CD4-positive, alpha-beta T cell treated with Interferon gamma for 1 hour (primary cell): Measurements from ENCODE around the gene RTL9.
"Not testable (repeated sequence)": the region's sequence is repeated elsewhere in the genome, so short reads cannot be mapped to it uniquely, and the experiment has no call there.

Source experiments
- DNase-seq: peaks from one replicate; pipeline ENCODE4 v3.0.0-alpha.2; 2020

The RTL9 gene

DNA sequence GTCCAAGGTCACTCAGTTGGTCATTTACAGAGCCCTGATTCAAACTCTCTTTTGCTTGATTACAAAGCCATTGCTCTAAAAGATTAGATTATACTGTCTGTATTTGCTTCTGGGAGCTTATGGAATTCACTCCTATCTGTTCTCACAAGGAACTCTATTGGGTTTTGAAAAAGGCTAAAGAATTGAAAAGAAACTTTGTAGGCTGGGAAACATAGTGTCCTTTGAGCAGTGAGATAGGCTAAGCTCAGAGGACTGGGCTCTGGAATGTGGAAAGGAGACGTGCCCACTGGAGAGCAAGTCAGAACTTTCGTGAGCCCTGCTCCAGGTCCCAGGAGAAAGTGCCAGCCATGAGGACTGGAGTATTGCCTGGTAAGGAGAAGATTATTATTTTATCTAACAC, at the start of gene RTL9:
TSS of gene RTL9 (plus strand) at position 301 of the 400 bp plus-strand sequence. CDS start 91,770 bp downstream, outside the sequence.
- DNase-seq, result no peak

DNA sequence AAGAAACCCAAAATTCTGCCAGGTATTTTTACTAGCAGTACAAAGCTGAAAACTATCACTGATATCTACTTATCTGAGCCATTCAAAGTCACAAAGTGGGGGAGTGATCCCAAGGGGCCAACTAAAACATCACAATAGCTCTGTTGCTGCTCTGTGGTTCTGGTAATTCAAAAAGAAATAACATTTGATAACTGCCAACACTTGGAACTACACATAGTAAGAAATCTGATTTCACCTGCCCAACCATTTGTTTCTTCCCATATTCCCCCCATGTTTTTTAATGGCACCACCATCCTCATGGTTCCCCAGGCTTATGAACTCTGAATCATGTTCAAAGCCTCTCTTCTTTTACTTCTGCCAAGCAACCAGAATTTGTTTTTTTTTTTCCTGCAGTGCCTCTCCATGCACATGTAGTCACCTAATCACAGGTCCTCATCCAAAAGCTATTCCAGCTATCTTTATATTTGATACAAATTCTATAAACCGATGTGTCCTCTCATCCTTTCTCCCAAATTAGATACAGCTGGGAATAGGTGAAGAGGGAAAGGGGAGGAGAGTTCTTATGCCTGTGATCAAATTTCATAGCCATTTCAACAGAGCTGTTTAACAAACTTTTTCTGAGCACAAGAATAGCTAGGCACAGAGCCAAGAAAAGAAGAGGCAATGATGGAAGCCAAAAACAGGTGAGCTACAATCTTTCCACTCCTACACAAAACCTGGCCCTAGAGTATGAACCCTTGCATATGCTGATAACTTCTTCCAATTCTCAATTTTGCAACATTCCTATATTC, 48.5 kb upstream of the RTL9 start:
- DNase-seq, result no peak

DNA sequence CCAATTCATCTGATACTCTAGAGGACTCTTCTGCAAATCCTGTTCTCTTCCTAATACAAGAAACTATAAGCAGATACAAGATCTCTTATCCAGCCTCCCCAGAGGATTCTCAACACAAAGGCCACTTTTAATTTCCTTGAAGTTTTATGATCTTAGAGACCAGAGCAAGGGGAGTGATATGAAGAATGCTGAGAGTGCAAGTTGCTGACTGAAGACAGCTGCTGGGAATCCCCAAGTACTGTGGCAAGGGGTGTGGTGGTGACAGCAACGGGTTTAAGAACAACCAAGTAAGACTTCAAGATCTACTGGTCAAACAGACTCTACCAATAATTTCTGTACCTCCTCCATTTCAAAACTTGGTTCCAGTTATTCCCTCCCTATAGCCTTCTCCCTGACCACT, 47.8 kb upstream of the RTL9 start:
- DNase-seq, result no peak

DNA sequence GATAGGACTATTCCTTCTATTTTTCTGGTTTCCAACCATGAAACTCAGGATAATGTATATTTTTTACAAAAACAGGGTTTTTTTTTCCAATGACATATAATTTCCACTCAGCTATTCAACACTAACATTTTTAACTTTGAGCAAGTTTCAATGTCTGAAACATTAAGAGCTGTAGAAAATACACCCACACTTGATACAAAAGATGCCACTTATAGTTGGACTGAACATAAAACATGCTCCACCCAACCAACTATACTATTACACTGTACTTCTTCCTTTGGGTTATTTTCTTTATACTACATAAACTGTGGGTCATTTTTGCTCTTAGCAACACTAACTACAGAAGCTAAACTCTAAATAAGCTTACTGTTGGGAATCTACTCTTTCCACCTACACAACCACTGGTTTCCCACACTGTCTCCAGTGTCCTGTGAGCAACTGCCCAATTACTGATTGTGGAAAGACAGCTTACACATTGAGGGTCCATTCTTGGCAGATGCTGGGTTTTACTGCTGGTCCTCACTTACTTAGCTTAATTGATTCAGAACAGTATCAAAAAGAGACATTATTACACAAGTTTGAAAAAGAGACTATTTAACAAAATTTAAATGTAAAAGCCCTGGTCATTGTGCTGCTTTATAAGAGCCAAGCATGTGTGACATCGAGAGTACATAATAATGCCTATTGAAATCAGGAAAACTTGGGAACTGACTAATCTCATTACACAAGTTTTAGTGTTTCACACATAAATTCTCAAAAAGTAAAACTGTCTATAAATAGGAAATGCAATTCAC, 47.0 kb upstream of the RTL9 start:
- no peak for DNase-seq

DNA sequence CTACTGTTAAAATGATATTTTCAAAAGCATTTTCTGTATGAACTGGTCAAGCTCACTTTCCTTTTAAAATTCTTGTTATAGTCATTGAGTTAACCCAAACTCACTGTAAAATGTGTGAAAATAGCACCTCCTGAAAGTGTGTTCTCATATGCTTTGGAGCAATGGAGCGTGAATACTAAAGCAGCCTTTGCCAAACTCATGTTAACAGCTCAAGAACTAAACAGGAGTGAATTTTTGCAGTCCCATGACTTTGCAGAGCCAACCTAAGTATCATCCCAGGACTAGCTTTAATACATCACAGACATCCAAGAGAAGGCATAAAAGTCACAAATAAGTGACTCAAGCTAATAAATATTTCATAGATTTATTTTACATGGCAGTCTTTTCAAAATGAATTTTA, 43.1 kb upstream of the RTL9 start:
- DNase-seq, result no peak

DNA sequence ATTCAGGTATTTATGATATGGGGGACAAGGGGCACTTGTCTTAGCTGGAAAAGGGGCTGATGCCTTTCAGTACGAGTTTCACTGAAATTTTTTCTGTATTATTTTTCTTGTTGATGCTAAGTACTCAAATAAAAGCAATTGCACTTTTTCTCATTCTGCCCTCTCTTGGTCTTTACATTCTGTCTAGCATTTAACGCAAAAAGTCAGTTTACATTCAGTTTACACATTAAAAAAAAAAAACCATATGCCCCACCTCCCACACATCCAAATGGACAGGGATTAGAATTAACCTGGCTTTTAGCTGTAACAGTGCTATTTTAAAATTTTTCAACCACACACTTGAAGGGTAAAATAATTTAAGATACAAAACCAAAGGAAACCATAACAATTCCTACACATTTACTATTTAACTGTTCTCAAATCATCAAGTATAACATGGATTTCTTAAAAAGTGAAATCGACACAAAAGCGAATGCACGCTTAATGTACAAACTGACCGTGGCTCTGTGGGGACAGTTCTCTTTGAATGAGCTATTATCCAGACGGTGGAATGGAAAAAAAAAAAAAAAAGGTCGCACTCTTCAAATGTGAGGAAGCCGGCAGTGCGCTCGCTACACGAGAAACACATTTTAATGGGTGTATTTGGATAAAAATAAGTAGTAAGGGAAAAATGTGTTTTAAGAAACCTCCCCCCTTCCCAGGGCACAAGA, 42.1 kb upstream of the RTL9 start:
- DNase-seq, result no peak

DNA sequence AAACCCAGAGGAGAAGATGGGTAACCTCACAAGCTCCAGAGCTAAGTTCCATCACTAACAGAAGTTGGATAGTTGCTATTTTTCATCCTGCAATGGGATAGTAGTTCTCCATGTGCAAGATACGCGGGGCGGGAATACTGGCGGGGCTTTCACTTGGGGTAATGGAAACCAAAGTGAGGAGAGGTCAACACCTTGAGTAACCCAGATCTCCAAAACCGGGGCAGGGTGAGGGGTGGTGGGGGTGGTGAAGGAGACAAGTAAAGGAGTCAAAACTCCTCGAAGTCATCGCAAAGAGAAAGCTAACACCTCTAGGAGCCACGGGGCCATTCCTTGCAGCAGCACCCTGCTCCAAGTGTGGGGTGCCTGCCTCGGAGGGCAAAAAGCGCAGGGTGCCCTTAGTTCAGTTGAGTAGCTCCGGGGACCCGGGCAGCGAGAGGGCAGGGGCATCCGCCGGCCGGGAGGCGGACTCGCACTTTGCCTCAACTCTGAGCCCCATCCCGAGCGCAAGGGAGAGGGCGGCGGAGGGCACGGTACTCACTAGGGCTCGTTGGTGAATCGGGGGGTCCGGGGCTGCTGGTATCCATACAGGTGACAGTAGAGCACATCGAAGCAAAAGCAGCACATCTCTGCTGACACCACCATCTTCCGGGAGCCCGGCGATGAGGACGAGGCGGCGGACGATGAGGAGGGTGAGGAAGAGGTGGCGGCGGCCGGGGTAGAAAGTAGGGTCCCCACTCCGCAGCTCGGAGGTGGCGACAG, 41.4 kb upstream of the RTL9 start:
- peak; percentile 5 for DNase-seq

DNA sequence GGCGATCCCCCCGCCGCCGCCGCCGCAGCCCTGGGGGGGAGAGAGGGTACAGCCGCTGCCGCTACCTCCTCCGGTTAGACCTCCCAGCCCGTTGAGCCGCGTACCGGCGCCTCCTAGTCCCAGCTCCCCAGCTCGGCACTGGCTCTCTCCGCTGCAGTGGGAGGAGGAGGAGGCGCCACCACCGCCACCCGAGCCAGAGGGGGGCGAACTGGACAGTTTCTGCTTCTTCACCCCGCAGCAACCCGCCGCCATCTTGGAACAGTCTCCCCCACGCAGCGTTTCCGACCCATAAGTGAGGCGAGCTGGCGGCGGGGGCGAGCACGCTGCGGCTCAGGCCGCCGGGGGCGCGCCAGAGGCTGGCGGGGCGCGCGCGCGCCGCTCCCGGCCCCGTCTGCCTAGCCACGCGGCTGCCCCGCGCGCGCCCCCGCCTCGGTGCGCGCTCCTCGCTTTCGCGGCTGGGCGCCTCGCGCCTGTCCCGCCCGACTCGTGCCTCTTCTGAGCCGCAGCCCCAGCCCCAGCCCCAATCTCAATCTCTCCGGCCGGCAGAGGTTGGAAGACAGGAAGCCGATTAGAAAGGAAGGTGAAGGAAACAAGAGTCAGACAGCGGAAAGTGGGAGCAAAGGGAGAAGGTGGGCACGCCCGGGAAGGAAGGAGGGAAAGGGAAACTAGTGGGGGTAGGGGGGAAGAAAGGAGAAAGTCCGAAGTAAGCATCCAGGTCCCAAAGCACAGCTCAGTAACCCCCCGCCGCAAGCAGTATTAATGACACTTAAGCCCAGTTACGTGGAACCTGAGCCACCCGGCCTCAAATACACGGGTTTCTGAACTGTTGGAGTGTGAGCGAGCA, 40.6 kb upstream of the RTL9 start, which contains the start of gene AMMECR1:
TSS of gene AMMECR1 (minus strand) at position 266 of the 844 bp plus-strand sequence. CDS start at position 252, 14 bp downstream.
- DNase-seq, result peak; percentile 86

DNA sequence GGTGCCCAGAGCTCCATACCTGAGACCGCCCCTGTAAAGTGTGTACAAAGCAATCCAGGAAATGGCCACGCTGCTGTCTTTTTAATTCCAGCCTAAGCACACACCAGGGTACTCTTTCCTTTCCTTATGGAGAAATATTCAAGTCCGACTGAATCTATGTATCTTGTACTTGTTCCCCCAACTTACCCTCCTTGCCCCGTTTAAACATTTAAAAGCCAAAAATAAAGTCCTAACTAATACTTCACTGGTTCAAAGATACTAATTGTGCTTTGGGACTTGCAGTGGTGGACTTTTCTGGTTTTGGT, 40.0 kb upstream of the RTL9 start:
- DNase-seq, result no peak

DNA sequence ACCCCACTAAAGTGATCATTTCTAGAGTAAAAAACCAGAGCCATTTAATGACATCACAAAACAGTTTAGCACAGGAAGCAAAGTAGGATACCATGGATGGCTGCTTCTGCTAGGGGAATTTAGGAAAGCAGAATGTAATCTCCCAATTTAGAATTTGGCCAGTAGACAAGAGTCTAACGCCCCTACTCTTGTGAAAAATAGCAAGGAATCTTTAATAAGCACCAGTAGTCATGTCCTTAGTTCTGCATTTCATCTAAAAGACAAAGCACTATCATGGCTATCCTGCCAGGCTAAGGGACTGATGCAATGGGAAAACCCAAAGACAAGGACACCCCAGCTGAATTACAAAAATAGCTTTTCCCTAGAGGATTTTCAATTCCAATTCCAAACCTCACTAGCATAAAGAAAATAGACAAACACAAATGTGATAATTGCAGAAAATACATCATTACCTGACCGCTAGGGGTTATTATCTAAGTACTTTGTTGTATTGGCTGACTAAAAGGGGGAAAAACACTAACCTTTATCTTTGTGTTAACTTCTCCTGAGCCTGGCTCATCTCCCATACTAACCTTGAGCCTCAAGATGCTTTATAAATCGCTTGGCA, 38.2 kb upstream of the RTL9 start:
- no peak for DNase-seq

DNA sequence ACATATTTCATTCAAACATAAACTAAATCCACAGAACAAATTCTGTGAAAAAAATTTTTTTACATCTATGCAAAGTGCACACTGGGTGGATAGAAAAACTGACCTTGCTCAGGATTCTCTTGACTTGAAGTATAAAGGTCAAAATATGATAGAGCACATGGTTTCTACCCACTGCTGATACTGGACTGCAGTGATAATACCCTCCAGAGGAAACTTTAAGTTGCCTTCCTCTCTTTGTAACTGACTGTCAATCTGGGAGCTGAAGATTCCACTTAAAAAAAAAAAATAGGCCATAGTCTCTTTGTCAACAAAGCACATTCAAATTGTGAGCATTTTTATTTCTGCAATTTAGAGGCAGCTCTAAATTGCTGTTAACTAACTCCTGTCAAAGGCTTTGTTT, 37.6 kb upstream of the RTL9 start:
- DNase-seq, result no peak

DNA sequence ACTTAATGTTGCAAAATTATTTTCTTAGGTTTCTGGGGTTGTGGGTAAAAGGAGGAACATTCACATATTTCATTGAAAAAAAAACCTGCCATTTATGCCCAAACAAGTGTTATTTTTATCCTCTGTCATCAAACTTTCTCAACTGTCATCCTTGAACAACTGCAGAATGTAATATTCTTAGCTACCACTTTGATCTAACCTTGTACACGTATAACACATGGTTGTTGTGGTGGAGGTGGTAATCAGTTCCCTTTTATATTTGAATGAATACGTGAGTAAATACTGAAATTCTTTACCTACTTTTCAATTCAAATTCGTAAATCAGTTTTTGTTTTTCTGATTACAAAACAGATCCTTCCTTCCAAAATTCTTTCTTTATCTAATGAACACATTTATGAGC, 37.0 kb upstream of the RTL9 start:
- no peak for DNase-seq

DNA sequence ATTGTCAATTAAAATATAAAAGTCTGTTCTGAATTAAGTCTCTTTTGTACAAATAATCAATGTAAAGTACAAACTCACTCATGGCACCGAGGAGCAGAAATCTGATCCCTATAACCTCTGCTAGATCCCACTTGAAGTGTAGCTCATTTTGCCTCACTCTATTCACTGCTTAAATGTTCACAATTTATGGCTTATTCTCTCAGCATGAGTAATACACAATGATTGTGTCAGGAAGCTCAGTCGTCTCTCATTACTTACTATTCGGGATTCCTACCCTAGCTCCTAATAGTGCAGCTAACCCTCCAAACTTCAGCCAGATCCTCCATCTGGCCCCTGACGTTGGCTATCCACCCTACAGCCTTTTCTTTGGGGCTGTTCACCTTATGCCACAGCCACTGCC, 36.0 kb upstream of the RTL9 start:
- no peak for DNase-seq

DNA sequence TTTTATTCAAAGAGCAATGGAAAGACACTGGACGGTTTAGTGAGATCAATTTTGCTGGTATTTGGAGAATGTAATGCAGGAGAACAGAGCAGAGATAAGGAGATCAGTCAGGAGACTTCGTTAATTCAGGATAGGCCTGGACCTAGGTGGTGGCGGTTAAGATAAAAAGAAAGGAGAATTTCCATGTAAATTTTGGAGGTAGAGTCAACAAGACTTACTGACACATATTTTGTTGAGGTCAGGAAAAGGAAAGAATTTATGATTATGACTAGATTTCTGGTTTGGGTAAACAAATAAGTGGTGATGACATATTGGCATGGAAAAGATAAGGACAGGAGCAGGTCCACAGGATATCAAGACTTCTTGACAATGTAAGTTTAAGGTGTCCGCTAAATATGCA, 31.9 kb upstream of the RTL9 start:
- DNase-seq, result no peak

DNA sequence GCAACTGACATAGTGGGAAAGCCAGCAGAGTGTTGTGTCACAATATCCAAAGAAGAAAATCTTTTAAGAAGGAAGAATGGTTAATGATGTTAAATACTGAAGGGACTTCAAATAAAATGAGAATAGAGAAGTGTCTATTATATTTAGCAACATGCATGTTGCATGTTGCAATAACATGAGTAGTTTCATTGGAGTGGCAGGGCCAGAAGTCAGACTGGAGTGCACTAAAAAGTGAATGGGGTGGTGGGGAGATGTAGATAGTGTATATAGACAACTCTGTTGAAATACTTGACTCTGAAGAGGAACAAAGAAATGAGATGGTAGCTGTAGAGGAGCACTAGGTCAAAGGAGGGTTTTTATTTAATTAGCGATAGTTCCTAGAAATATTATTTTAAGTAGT, 31.3 kb upstream of the RTL9 start:
- DNase-seq, result peak; percentile 29

DNA sequence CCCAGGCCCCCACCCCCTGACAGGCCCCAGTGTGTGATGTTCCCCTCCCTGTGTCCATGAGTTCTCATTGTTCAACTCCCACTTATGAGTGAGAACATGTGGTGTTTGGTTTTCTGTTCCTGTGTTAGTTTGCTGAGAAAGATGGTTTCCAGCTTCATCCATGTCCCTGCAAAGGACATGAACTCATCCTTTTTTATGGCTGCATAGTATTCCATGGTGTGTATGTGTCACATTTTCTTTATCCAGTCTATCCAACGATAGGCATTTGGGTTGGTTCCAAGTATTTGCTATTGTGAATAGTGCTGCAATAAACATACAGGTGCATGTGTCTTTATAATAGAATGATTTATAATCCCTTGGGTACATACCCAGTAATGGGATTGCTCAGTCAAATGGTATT, 30.0 kb upstream of the RTL9 start:
- not testable (repeated sequence) for DNase-seq

DNA sequence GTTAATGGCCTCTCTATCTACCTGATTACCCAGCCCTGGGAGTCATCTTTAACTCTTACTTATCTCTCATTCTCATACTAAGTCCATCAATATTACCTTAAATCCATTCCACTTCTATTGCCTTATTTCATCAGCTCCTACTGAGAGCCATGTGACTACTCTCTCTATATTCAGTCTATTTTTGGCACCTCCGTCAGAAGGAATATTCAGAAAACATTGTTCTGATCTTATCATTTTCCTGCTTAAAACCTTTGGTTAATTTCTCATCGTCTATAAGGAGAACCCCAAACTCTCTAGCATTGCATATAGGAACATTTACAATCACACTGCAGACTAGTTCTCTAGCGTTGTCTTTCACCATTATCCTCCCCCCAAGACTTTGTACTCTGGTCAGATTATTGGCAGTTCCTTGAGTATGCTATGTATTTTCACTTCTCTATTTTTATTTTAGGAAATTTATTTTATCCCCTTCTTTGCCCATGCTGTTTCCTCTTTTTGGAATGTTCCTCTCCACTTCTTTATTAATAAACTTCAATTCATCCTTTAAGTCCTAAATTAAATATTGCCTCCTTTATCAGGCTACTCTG, 27.1 kb upstream of the RTL9 start:
- DNase-seq, result no peak

DNA sequence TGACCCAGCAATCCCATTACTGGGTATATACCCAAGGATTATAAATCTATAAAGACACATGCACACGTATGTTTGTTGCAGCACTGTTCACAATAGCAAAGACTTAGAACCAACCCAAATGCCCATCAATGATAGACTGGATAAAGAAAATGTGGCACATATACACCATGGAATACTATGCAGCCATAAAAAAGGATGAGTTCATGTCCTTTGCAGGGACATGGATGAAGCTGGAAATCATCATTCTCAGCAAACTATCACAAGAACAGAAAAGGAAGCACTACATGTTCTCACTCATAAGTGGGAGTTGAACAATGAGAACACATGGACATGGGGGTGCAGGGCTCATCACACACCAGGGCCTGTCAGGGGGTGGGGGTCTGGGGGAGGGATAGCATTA, 25.2 kb upstream of the RTL9 start:
- DNase-seq, result not testable (repeated sequence)

DNA sequence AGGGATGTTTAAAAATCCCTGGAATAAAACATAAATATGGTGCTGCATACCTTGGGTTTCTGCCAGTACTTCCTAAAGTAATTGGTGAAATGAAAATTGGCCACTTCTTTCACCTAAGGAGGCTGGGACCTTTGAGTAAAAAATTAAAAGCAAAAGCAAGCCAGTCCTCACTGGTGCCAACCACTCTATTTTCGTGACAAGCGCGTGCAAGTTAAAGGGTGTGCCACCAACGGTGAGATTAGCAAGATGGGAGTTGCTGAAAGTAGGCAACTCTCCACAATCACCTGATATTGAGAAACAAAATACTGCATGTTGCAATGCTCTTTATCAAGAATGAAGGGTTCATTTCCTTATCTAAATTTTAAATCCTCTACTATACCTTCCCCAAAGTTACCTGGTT, 19.7 kb upstream of the RTL9 start:
- DNase-seq, result no peak

DNA sequence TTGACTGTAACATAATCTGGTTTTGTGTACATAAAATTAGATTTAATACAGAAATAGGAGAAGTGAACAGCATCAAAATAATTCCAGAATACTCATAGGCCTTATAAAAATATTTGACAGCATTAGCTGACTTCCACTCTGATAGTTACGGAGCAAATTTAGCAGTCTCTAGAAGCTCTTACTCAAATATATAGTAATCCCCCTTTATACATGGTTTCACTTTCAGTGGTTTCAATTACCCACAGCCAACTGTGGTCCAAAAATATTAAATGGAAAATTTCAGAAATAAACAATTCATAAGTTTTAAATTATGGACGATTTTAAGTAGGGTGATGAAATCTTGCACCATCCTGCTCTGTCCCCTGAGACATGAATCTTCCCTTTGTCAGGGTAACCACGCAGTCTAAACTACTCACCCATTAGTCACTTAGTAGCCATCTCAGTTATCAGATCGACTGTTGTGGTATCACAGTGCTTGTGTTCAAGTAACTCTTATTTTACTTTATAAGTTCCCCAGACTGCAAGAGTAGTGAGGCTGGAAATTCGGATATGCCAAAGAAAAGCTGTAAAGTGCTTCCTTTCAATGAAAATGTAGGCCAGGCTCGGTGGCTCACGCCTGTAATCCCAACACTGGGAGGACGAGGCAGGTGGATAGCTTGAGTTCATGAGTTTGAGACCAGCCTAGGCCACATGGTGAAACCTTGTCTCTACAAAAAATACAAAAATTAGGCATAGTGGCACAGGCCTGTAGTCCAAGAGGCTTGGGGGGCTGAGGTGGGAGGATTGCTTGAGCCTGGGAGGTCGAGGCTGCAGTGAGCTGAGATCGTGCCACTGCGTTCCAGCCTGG, 17.2 kb upstream of the RTL9 start:
- no peak for DNase-seq
